Measurements from ENCODE around the gene UST.

GRCh38 chr6:149098700-149099276, 352.0 kb downstream of the UST start:
- no peak for TF ChIP-seq CTCF (IDR thresholded peaks at IDR 0.05)
- TF ChIP-seq POLR2A (IDR thresholded peaks at IDR 0.05), result no peak
